ENCODE results near the gene ACACA.
"Not testable (repeated sequence)": the region's sequence is repeated elsewhere in the genome, so short reads cannot be mapped to it uniquely, and the experiment has no call there.

ACACA gene

DNA sequence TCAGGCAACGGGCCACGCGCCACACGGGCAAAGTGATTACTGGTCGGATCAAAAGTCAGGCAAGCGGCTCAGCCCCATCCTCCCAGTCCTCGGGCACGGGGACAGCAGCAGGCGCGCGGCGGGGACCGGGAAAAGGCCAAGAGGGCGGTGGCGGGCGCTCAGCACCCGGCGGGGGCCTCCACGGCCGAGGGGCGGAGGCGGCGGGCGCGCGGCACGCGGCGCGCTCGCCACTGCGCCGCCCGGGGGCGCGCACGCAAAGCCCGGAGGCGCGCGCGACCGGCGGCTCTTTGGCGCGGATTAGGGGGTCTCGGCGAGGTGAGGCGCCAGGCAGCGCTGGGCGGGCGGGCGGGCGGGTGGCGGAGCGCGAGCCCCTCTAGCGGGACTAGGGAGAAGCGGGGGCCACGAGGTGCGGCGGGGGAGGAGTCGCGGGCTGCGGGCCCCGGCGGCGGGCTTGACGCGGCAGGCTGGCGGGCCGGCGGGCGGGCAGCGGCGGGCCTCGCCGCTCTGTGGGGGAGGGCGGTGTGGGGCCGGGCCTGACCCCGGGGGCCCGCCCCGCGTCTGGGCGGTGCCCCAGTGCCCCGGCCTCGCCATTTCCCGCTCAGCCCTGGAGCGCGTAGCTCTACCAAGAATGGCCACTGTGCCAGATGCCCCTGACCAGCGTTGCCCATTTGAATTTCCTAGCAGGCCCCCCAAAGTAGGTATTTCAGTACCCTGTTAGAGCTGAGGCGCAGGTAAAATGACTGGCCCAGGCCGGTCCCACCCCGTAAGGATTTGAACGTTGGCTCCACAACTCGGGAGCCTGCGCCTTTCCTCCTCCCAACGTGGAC, at the start of gene ACACA, which contains the start of gene TADA2A:
Gene ACACA, minus strand, starts transcription at position 202 of the 827 bp plus-strand sequence. CDS start 537 bp downstream, outside the sequence.
Gene TADA2A, plus strand, starts transcription at position 252 of the 827 bp plus-strand sequence. CDS start 4,480 bp downstream, outside the sequence.
- DNase-seq = peak; percentile 85

DNA sequence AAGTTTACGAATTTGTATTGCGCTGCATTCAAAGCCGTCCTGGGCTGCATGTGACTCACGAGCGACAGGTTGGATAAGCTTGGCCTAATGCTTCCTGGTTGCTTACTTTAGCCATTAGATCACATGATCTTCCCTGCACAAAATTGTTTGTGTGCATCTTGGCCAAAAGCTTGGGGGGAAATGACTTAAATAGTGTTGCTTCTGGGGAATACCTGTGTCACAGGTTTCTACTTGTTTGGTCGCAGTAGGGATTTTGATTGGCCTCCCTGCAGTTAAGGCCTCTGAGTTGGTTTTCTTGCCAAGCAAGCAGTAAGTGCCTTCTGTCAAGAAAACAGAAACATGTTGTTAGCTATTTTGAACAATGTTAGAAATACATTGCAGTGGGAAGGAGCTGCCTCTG, 43.5 kb upstream of the ACACA start:
- no peak for DNase-seq

DNA sequence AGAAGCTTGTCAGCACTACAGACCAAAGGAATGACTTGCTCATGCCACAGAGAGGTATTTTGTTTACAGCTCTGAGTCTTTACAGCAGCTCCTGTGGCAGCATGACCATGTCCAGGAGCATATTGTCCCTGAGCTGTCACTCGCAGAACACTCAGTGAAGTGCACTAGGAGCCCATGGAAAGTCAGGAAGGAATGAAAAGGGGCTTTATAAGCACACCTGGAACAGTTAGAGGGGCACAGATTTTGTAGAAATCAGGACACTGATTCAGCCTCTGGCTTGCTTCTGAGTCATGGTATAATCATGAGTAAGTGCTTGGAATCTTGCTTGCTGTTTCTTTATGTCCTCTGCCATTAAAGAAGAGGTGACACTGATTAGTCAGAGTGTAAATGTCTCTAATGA, 41.0 kb upstream of the ACACA start:
- DNase-seq = no peak

DNA sequence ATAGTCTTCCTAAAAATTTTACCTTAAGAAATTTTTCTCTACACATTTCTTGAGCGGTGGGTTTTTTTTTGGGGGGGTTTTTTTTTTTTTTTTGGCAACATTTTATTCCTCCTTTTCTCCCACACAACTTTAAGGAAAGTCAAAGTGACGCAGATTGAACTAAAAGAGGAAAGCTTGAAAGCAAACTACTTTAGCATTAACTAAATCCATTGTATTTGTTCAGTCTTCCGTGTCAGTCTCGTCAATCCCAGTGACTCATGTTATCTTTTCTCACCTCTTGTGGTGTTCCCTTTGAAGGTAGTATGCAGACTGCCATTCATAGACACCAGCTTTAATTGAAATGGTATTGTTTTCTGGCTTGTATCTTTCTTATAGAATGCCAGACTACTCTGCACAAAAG, 39.4 kb upstream of the ACACA start:
- DNase-seq = no peak

DNA sequence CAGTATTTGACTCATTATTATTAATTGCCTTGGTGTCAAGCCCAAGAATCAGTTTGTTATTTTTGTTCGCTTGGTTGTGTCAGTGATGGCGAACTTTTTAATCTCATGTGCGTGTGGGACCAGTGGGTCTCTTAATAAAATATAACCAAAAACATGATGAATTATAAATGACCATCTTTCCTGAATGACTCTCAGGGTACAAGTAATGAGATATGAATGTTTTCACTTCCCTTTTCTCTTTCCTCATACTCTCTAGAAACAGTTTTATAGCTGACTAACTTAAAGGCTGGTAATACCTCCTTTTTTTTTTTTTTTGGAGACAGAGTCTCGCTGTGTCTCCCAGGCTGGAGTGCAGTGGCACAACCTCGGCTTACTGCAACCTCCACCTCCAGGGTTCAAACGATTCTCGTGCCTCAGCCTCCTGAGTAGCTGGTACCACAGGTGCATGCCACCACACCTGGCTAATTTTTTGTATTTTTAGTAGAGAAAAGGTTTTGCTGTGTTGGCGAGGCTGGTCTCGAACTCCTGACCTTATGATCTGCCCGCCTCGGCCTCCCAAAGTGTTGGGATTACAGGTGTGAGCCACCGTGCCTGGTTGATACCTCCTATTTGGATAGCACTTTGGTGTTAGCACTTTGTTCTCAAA, 34.9 kb upstream of the ACACA start:
- not testable (repeated sequence) for DNase-seq

DNA sequence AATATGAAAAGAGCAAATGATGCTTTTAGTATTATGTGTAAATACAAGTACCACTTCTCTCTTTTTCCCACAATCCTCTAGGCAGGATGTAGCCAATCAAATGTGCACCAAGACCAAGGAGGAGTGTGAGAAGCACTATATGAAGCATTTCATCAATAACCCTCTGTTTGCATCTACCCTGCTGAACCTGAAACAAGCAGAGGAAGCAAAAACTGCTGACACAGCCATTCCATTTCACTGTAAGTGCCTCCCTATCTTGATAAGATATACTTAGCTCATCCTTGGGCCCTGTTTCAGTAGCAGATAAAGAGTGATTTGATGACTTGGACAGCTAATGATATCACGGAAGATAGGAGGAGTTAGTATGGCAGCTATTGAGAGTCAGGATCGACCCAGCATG, 33.8 kb upstream of the ACACA start:
- no peak for DNase-seq

DNA sequence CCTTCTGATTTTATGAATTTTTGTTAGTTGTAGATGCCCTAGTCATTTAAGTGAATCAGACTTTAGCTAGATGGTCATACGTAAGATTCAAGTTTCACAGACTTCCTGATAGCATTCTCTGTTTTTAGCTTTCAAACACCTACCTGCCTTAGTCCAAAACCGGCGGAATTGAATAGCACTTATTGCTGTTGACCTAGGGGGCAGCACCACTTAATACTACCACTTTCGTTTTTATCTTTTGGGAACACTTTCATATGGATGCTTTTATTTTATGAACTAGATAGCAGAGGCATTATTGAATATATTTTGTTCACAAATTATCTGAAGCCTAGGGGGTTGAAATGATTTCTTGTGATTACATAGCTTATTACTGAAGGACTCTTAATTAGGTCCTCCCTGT, 31.5 kb upstream of the ACACA start:
- peak; percentile 20 for DNase-seq

DNA sequence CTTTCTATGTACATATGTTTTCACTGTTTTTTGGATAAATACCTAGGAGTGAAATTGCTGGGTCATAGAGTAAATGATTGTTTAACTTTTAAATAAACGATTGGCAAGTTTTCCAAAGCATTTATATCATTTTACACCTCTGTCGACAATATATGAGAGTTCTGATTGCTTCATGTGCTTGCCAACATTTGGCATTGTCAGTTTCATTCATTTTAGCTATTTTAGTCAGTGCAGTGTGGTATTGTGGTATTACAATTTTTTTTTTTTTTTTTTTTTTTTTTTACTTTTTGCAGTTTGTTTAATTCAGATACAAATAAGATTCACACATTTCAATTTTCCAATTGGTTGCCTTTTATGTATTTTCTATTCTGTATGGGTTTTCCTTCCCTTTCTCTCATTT, 26.0 kb upstream of the ACACA start:
- no peak for DNase-seq

DNA sequence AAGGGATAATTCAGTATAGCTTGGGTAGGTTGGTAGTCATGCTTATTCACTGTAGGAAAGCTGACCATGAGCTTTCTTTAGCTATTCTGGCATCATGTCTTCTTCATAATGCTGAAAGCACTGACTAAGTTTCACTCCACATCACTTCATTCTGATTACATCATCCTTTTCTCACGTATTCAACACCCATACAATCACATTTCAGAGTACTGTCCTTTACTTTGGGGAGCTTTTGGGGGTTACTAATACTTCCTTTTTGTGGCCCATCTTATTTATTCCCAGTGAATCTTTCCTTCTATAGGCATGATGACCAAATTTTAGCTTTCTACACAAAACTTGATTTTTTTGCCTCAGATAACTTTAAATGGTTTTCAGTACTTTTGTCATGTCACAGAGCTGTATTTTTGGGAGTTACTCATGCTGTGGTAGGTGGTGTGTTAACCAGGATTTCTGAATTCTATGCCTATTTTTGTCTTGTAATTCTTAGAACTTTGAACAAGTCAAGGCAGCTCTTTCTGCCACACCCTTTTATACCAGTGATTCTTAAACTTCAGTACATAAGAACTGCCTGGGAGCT, 23.5 kb upstream of the ACACA start:
- no peak for DNase-seq

DNA sequence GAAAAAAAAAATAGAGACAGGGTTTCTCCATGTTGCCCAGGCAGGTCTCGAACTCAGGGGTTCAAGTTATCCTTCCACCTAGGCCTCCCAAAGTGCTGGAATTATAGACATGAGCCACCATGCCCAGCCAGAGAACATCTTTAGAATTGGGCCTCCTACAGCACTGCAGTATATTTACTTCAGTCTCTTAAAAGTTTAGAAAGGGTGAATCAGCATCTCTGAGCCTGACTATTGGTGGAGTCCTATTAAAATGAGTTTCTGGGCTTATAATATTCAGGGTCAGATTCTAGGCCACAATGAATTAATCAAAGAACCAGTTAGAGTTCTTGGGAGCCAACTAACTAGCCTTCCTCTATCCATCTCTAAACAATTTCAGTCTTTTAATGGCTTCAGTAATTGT, 22.8 kb upstream of the ACACA start:
- no peak for DNase-seq

DNA sequence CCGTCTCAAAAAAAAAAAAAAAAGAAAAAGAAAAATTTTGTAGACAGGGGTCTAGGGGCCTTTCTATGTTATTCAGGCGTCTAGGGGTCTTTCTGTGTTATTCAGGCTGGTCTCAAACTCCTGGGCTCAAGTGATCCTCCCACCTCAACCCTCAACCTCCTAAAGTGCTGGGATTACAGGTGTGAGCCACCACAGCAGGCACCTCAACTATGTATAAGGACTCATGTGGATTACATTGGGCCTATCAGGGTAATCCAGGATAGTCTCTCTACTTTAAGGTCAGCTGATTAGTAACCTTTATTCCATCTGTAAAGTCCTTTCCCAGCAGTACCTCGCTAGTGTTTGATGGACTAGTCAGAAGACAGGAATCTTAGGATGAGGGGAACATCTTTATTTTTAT, 22.4 kb upstream of the ACACA start:
- DNase-seq = no peak

DNA sequence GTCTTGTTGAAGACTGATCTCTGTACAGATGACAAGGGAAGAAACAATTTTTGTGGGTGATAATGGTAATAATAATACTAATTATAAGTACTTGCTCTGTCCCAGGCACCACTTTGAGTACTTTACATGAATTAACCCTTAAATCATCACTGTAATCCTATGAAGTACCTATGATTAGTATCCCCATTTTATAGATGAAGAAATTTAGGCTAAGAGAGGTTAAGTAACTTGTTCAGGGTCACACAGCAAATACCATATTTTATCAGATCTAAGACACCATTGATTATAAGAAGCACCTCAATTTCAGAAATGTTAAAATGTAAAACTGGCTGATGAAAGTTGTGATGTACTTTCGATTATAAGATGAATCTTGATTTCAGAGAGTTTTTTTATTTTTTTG, 18.6 kb upstream of the ACACA start:
- DNase-seq = no peak

DNA sequence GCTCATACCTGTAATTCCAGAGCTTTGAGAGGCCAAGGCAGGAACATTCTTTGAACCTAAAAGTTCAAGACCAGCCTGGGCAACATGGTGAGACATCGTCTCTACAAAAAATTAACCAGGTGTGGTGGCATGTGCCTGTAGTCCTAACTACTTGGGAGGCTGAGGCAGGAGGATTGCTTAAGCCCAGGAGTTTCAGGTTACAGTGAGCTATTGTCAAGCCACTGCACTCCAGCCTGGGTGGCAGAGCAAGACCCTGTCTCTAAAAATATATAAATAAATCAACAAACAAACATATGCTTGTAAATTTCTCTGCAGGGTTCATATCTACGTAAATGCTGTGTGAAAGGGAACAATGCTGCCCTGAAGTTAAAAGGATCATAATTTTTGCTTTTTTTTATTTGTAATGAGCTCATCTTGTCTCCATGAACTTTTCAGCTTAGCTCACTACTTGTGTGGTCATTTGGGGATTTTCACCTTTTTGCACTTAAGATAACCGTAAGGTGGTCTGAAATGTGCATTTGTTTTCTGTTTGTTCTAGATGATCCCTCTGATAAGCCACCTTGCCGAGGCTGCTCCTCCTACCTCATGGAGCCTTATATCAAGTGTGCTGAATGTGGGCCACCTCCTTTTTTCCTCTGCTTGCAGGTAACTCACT, 16.5 kb upstream of the ACACA start:
- no peak for DNase-seq

DNA sequence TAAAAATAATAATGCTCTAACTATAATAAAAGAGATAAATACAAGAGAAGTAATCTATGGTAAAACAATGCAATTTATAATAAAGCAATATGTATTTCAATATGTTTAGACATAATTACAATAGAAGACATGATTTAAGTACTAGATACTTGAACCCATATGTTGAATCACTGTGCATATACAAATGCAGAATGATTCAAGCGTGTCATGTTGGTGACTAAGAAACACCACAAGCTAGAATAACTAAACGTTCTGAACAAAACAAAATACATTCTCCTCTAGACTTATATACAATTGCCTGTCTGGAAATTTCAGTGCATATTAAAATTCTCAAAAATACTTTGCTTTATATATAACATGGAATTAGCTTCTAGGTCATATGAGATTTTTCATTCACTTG, 11.2 kb upstream of the ACACA start:
- no peak for DNase-seq

DNA sequence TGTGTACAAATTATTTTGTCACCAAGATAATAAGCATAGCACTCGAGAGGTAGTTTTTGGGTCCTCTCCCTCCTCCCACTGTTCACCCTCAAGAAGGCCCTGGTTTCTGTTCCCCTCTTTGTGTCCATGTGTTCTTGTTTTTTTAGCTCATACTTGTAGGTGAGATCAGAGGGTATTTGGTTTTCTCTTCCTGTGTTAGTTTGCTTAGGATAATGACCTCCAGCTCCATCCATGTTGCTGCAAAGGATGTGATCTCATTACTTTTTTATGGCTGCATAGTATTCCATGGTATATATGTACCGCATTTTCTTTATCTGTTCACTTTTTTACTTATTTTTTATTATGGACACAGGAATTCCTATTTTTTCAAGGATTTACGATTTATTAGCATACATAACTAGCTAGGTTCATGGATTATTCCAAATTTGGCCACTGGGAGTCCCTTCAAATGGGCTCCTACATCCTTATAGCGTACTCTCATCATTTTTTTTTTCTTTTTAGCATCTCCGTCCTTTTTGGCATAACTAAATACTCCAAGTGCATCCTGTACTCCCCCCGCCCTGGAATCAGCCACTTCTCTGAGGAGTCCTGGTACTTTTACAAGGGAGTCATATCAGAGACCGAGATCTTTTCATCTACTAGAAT, 7.4 kb upstream of the ACACA start:
- no peak for DNase-seq

DNA sequence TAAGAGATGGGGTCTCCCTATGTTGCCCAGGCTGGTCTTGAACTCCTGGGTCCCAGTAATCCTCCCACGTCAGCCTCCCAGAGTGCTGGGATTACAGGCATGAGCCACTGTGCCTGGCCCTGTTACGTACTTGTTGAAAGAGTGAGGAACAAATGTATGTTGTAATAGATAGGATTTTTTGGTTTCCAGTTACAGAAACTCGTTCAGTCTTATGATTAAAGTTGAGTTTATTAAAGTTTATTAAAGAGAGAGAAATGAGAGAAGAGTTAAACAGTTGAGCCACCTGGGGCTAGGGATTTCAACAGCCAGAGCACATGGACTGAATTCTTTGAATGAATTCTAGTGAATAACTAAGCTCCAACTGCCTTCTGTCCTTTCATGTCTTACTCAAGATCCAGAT, 3.7 kb upstream of the ACACA start:
- no peak for DNase-seq

DNA sequence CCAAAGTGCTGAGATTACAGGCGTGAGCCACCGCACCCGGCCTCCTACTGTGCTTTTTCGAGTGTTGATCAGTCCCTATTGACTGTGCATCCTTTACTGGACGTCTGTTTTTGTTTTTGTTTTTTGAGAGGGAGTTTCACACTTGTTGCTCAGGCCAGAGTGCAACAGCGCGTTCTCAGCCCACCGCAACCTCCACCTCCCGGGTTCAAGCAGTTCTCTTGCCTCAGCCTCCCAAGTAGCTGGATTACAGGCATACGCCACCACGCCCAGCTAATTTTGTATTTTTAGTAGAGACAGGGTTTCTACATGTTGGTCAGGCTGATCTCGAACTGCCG, 1.5 kb upstream of the ACACA start:
- DNase-seq = not testable (repeated sequence)

DNA sequence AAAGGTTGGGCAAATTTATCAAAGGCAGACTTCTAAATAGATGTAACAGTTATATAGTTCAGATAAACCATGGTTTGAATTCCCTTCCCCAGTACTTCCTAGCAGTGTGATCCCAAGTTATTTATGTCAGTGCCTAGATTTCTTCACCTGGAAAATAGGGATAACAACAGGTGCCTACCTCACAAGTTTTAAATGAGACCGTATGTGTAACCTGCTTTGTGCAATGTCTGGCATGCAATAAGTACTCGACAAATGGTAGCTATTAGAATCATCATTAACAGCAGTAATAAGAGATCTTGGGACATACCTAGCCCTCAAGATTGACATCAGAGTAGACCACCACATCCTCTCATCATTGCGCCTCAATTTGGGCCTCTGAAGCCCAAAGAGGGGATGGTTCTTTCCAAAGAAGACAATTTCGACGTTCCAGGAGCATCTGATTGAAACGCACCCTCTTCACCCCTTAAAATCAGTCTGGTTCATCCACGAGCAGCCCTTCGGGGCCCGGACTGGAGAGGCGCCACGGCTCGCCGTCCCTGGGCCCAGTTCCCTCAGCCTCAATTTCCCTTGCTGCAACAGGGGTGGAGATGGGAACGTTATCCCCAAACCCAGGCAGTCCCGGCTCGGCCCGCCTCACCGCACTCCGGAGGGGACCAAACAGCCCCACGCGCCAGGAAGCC, 541 bp downstream of the ACACA start:
- peak; percentile 36 for DNase-seq

DNA sequence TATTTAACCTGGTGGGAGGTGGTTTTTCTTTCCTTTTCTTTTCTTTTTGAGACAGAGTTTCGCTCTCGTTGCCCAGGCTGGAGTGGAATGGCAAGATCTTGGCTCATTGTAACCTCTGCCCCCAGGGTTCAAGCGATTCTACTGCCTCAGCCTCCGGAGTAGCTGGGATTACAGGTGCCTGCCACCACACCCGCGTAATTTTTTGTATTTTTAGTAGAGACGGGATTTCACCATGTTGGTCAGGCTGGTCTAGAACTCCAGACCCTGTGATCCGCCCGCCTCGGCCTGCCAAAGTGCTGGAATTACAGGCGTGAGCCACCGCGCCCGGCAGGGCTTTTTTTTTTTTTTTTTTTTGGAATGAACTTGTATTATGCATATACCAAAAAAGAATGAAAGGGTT, 1.1 kb downstream of the ACACA start:
- not testable (repeated sequence) for DNase-seq

DNA sequence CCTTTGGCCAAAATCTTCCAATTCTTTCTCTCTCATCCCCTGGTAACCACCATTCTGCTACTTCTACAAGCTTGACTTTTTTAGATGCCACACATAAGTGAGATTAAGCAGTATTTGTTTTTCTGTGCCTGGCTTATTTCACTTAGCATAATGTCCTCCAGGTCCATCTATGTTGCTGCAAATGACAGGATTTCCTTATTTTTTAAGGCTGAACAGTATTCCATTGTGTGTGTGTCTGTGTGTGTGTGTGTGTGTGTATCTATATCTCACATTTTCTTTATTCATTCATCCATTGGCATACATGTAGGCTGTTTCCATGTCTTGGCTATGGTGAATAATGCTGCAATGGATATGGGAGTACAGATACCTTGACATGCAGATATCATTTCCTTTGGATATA, 6.1 kb downstream of the ACACA start:
- no peak for DNase-seq

DNA sequence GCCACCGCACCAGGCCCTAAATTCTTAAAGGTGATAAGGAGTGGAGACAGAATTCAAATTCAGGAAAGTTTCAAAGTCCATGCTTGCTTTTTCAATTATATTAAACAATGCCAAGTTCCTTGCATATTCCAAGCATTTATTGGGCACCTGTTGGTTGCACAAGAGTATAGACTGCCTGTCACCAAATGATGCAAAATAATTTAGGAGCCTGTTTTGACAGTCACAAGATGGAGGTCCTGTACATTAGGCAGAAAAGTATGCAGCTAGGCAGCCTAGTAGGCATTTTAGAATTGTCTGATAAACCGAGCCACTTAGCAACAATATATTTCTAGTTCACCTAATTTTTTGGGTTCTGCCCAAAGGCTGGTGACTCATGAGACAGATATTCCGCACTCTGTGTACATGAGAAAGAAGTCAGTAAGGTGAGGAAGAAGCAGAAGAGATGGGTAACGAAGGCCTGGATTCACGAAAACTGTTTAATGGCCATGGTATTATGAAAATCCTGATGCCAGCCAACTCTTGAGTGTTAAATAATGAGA, 7.3 kb downstream of the ACACA start:
- DNase-seq = no peak

DNA sequence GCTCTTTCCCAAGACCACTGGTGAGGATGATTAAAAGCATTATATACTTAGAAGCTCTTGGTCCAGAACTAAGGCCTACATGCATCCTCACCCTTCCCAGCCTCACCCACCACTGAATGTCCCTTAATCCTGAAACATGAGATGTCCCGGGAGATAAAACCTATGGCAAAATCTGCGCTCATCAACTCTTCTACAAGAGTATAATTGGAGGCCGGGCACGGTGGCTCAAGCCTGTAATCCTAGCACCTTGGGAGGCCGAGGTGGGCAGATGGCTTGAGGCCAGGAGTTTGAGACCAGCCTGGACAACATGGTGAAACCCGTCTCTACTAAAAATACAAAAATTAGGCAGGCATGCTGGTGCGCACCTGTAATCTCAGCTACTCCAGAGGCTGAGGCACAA, 13.3 kb downstream of the ACACA start:
- no peak for DNase-seq
